ENCODE data around the gene ATP10A.

ATP10A gene

GRCh38 chr15:25880411-25880810, 17.3 kb upstream of the ATP10A start:
- no peak for TF ChIP-seq SNAI2 (CRISPR knock-in tag; IDR thresholded peaks at IDR 0.05)
- TF ChIP-seq, protein P1, sequence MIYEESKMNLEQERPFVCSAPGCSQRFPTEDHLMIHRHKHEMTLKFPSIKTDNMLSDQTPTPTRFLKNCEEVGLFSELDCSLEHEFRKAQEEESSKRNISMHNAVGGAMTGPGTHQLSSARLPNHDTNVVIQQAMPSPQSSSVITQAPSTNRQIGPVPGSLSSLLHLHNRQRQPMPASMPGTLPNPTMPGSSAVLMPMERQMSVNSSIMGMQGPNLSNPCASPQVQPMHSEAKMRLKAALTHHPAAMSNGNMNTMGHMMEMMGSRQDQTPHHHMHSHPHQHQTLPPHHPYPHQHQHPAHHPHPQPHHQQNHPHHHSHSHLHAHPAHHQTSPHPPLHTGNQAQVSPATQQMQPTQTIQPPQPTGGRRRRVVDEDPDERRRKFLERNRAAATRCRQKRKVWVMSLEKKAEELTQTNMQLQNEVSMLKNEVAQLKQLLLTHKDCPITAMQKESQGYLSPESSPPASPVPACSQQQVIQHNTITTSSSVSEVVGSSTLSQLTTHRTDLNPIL (CRISPR knock-in tag; IDR thresholded peaks at IDR 0.05; ENCODE audit: low read depth), result no peak
- TF ChIP-seq OSR1 (CRISPR knock-in tag; IDR thresholded peaks at IDR 0.05), result no peak
- no peak for TF ChIP-seq GLIS3 (CRISPR knock-in tag; IDR thresholded peaks at IDR 0.05)
- TF ChIP-seq PPARA (CRISPR knock-in tag; IDR thresholded peaks at IDR 0.05; ENCODE audit: borderline replicate concordance), result no peak
- no peak for TF ChIP-seq ZC3H10 (CRISPR knock-in tag; IDR thresholded peaks at IDR 0.05)
- TF ChIP-seq ZFP3 (CRISPR knock-in tag; IDR thresholded peaks at IDR 0.05), result no peak
- no peak for TF ChIP-seq ZNF8 (CRISPR knock-in tag; IDR thresholded peaks at IDR 0.05)
- TF ChIP-seq, protein P2, sequence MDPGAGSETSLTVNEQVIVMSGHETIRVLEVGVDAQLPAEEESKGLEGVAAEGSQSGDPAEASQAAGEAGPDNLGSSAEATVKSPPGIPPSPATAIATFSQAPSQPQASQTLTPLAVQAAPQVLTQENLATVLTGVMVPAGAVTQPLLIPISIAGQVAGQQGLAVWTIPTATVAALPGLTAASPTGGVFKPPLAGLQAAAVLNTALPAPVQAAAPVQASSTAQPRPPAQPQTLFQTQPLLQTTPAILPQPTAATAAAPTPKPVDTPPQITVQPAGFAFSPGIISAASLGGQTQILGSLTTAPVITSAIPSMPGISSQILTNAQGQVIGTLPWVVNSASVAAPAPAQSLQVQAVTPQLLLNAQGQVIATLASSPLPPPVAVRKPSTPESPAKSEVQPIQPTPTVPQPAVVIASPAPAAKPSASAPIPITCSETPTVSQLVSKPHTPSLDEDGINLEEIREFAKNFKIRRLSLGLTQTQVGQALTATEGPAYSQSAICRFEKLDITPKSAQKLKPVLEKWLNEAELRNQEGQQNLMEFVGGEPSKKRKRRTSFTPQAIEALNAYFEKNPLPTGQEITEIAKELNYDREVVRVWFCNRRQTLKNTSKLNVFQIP (CRISPR knock-in tag; IDR thresholded peaks at IDR 0.05; ENCODE audit: borderline replicate concordance, low read depth), result no peak
- no peak for ATAC-seq

GRCh38 chr15:25879438-25879837, 16.3 kb upstream of the ATP10A start:
- TF ChIP-seq ZFP3 (CRISPR knock-in tag; IDR thresholded peaks at IDR 0.05), result no peak
- no peak for TF ChIP-seq PPARA (CRISPR knock-in tag; IDR thresholded peaks at IDR 0.05; ENCODE audit: borderline replicate concordance)
- no peak for TF ChIP-seq TOX (CRISPR knock-in tag; IDR thresholded peaks at IDR 0.05; ENCODE audit: borderline replicate concordance)
- no peak for TF ChIP-seq ISL1 (CRISPR knock-in tag; IDR thresholded peaks at IDR 0.05)
- no peak for TF ChIP-seq OSR1 (CRISPR knock-in tag; IDR thresholded peaks at IDR 0.05)
- no peak for TF ChIP-seq CSDC2 (CRISPR knock-in tag; IDR thresholded peaks at IDR 0.05)
- no peak for TF ChIP-seq ARNTL (CRISPR knock-in tag; IDR thresholded peaks at IDR 0.05; ENCODE audit: borderline replicate concordance, low read depth)
- TF ChIP-seq CSRNP3 (CRISPR knock-in tag; IDR thresholded peaks at IDR 0.05), result no peak
- TF ChIP-seq, protein P3, sequence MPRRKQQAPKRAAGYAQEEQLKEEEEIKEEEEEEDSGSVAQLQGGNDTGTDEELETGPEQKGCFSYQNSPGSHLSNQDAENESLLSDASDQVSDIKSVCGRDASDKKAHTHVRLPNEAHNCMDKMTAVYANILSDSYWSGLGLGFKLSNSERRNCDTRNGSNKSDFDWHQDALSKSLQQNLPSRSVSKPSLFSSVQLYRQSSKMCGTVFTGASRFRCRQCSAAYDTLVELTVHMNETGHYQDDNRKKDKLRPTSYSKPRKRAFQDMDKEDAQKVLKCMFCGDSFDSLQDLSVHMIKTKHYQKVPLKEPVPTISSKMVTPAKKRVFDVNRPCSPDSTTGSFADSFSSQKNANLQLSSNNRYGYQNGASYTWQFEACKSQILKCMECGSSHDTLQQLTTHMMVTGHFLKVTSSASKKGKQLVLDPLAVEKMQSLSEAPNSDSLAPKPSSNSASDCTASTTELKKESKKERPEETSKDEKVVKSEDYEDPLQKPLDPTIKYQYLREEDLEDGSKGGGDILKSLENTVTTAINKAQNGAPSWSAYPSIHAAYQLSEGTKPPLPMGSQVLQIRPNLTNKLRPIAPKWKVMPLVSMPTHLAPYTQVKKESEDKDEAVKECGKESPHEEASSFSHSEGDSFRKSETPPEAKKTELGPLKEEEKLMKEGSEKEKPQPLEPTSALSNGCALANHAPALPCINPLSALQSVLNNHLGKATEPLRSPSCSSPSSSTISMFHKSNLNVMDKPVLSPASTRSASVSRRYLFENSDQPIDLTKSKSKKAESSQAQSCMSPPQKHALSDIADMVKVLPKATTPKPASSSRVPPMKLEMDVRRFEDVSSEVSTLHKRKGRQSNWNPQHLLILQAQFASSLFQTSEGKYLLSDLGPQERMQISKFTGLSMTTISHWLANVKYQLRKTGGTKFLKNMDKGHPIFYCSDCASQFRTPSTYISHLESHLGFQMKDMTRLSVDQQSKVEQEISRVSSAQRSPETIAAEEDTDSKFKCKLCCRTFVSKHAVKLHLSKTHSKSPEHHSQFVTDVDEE (CRISPR knock-in tag; IDR thresholded peaks at IDR 0.05), result no peak
- TF ChIP-seq ZNF70 (CRISPR knock-in tag; IDR thresholded peaks at IDR 0.05), result no peak
- no peak for TF ChIP-seq SNAI2 (CRISPR knock-in tag; IDR thresholded peaks at IDR 0.05)
- no peak for TF ChIP-seq ZNF8 (CRISPR knock-in tag; IDR thresholded peaks at IDR 0.05)
- TF ChIP-seq ZC3H10 (CRISPR knock-in tag; IDR thresholded peaks at IDR 0.05), result no peak
- TF ChIP-seq ZFP30 (CRISPR knock-in tag; IDR thresholded peaks at IDR 0.05), result no peak
- TF ChIP-seq GLIS3 (CRISPR knock-in tag; IDR thresholded peaks at IDR 0.05), result no peak
- no peak for TF ChIP-seq BACH2 (CRISPR knock-in tag; IDR thresholded peaks at IDR 0.05; ENCODE audit: borderline replicate concordance)
- no peak for TF ChIP-seq TCF4 (CRISPR knock-in tag; IDR thresholded peaks at IDR 0.05; ENCODE audit: borderline replicate concordance)
- TF ChIP-seq, protein P2 (CRISPR knock-in tag; IDR thresholded peaks at IDR 0.05; ENCODE audit: borderline replicate concordance, low read depth), result no peak
- TF ChIP-seq, protein P1 (CRISPR knock-in tag; IDR thresholded peaks at IDR 0.05; ENCODE audit: low read depth), result no peak
- ATAC-seq, result no peak

DNA sequence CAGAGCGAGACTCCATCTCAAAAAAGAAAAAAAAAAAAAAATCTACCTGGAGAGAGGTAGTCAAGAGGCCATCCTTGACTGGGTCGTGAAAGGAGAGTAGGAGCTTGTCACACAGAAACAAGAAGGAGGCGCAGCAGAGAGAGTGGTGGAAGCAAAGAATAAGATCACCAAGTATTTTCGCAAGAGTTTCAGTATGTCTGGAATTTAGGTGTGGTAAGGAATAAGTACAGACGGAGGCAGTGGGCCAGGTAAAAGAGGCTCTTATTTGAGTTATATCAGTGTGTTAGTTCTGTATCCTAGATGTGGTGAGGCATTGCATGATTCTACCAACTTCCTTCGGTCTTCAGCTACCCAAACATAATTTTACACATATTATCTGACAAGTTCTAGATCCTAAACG, 14.6 kb upstream of the ATP10A start:
- no peak for ATAC-seq
- TF ChIP-seq ZFP30 (CRISPR knock-in tag; IDR thresholded peaks at IDR 0.05) (no peak), OSR1 (CRISPR knock-in tag; IDR thresholded peaks at IDR 0.05) (no peak), BACH2 (CRISPR knock-in tag; IDR thresholded peaks at IDR 0.05; ENCODE audit: borderline replicate concordance) (no peak), GLIS3 (CRISPR knock-in tag; IDR thresholded peaks at IDR 0.05) (no peak), PATZ1 (CRISPR knock-in tag; IDR thresholded peaks at IDR 0.05; ENCODE audit: borderline replicate concordance) (no peak)
- TF ChIP-seq, protein P1 (CRISPR knock-in tag; IDR thresholded peaks at IDR 0.05; ENCODE audit: low read depth), result no peak
